ENCODE data around the gene MAN1A1.
"Not testable (repeated sequence)": the region's sequence is repeated elsewhere in the genome, so short reads cannot be mapped to it uniquely, and the experiment has no call there.

MAN1A1 gene

GRCh38 chr6:119299694-119300093 is 49.9 kb downstream of the MAN1A1 start:
- no peak for DNase-seq

GRCh38 chr6:119297049-119297448 is 52.5 kb downstream of the MAN1A1 start:
- no peak for DNase-seq

GRCh38 chr6:119296036-119297035 is 53.2 kb downstream of the MAN1A1 start:
- DNase-seq: no peak

GRCh38 chr6:119294984-119295383 is 54.6 kb downstream of the MAN1A1 start:
- no peak for DNase-seq

GRCh38 chr6:119291060-119291459 is 58.5 kb downstream of the MAN1A1 start:
- DNase-seq: not testable (repeated sequence)

GRCh38 chr6:119290306-119290705 is 59.3 kb downstream of the MAN1A1 start:
- DNase-seq: no peak

- no peak for DNase-seq
These were observed 59.9 kb downstream of the MAN1A1 start for GRCh38 chr6:119289651-119290050.

GRCh38 chr6:119285908-119286625 is 63.5 kb downstream of the MAN1A1 start:
- no peak for DNase-seq

GRCh38 chr6:119284861-119285521 is 64.6 kb downstream of the MAN1A1 start:
- DNase-seq: peak; percentile 3

- no peak for DNase-seq
These were observed 65.5 kb downstream of the MAN1A1 start for GRCh38 chr6:119283979-119284545.

- no peak for DNase-seq
These were observed 66.3 kb downstream of the MAN1A1 start for GRCh38 chr6:119283214-119283613.

GRCh38 chr6:119280668-119281067 is 68.9 kb downstream of the MAN1A1 start:
- no peak for DNase-seq

- DNase-seq: no peak
These were observed 69.5 kb downstream of the MAN1A1 start for GRCh38 chr6:119280080-119280479.

- no peak for DNase-seq
These were observed 70.9 kb downstream of the MAN1A1 start for GRCh38 chr6:119278625-119279024.

- no peak for DNase-seq
These were observed 72.5 kb downstream of the MAN1A1 start for GRCh38 chr6:119277052-119277451.

- no peak for DNase-seq
These were observed 73.3 kb downstream of the MAN1A1 start for GRCh38 chr6:119276211-119276610.

GRCh38 chr6:119274197-119274595 is 75.4 kb downstream of the MAN1A1 start:
- DNase-seq: no peak

- no peak for DNase-seq
These were observed 76.0 kb downstream of the MAN1A1 start for GRCh38 chr6:119273272-119274196.

- no peak for DNase-seq
These were observed 79.0 kb downstream of the MAN1A1 start for GRCh38 chr6:119270545-119270944.

GRCh38 chr6:119269266-119270103 is 80.1 kb downstream of the MAN1A1 start:
- no peak for DNase-seq

Data from CD4-positive, alpha-beta T cell treated with Interleukin-6 for 4 hours (primary cell).